H1 (cell line): ENCODE measurements around the gene PSPN. TPM values are rescaled to one million over a fixed set of nuclear protein-coding genes. Genes with fewer than 3 reads are reported as not detected.

ENCODE experiments used
- CTCF ChIA-PET: fragments of 300-600 bp; sonication (Branson Sonifier 250); formaldehyde crosslinking; loops from one replicate; lab custom pipeline; 2021; ENCODE audit not compliant: partially characterized antibody; lab: Charles Lee
- POLR2A ChIA-PET: fragments of 300-600 bp; sonication (Branson Sonifier 250); formaldehyde crosslinking; loops from one replicate; lab custom pipeline; 2021; ENCODE audit warnings: inconsistent platforms; ENCODE audit not compliant: partially characterized antibody; lab: Charles Lee
- DNase-seq, 2 experiments: peaks; one replicate each; pipeline versions ENCODE4 v3.0.0 to v3.0.0-alpha.2; 2010 to 2022; ENCODE audit warnings: low spot score in 2 of 2, low read depth in 1 of 2, mixed read lengths in 1 of 2
- FAIRE-seq: peaks from 2 replicates; lab custom pipeline; 2011; peaks lifted over from hg19 to GRCh38; lab: Jason Lieb, UNC
- H2AFZ ChIP-seq: 2 replicates; pipeline ENCODE4 v1.8.1; 2012; ENCODE audit warnings: low read length, inconsistent platforms
- H2AK5ac ChIP-seq: 2 replicates; pipeline ENCODE4 v1.6.1; 2013; ENCODE audit warnings: low read depth, low read length
- H2BK120ac ChIP-seq: replicated peaks from 2 replicates; pipeline ENCODE3; 2013; ENCODE audit warnings: low read depth, low read length, inconsistent platforms
- H2BK12ac ChIP-seq: 2 replicates; pipeline ENCODE4 v1.6.1; 2013; ENCODE audit warnings: low read depth, low read length
- H2BK15ac ChIP-seq: 2 replicates; pipeline ENCODE4 v1.6.1; 2013; ENCODE audit warnings: low read length
- H2BK20ac ChIP-seq: 2 replicates; pipeline ENCODE4 v1.6.1; 2013; ENCODE audit warnings: low read length
- H2BK5ac ChIP-seq: 2 replicates; pipeline ENCODE4 v1.6.1; 2013; ENCODE audit warnings: low read depth, low read length
- H3K14ac ChIP-seq: 2 replicates; pipeline ENCODE4 v1.6.1; 2013; ENCODE audit warnings: inconsistent platforms; ENCODE audit not compliant: insufficient read length
- H3K18ac ChIP-seq: 2 replicates; pipeline ENCODE4 v1.6.1; 2013; ENCODE audit warnings: low read length; ENCODE audit errors: extremely low read depth
- H3K23ac ChIP-seq: 2 replicates; pipeline ENCODE4 v1.6.1; 2013; ENCODE audit warnings: inconsistent platforms; ENCODE audit not compliant: insufficient read length
- H3K23me2 ChIP-seq: 2 replicates; pipeline ENCODE4 v1.6.1; 2013; ENCODE audit warnings: low read depth, low read length
- H3K27ac ChIP-seq: 2 replicates; pipeline ENCODE4 v1.6.1; 2011; ENCODE audit warnings: low read depth, low read length, inconsistent platforms
- H3K27me3 ChIP-seq, 4 experiments: replicated peaks in 1 of 4; 1 replicate in 1 of 4; 2 replicates in 3 of 4; pipeline versions ENCODE4 v1.6.1 to v1.8.1; 2011 to 2013; ENCODE audit warnings: low read length in 3 of 4, mild to moderate bottlenecking in 3 of 4, inconsistent platforms in 2 of 4, mixed read lengths in 2 of 4, moderate library complexity in 1 of 4; ENCODE audit not compliant: control insufficient read depth in 3 of 4, insufficient read depth in 3 of 4; ENCODE audit errors: extremely low read depth in 1 of 4
- H3K36me3 ChIP-seq, 4 experiments: 2 replicates each; pipeline versions ENCODE4 v1.6.1 to v1.8.1; 2011 to 2013; ENCODE audit warnings: mild to moderate bottlenecking in 4 of 4, low read length in 3 of 4, moderate library complexity in 2 of 4, control low read depth in 1 of 4, inconsistent platforms in 1 of 4; ENCODE audit not compliant: insufficient read depth in 4 of 4, control insufficient read depth in 2 of 4
- H3K4ac ChIP-seq: replicated peaks from 2 replicates; pipeline ENCODE3; 2013; ENCODE audit warnings: low read length, low read depth, mixed read lengths, inconsistent platforms; ENCODE audit not compliant: insufficient read length
- H3K4me1 ChIP-seq, 4 experiments: replicated peaks in 1 of 4; 1 replicate in 1 of 4; 2 replicates in 3 of 4; pipeline versions ENCODE4 v1.6.1 to v1.8.1; 2011 to 2013; ENCODE audit warnings: low read length in 3 of 4, inconsistent platforms in 2 of 4, mixed read lengths in 1 of 4; ENCODE audit not compliant: insufficient read depth in 4 of 4, control insufficient read depth in 3 of 4
- H3K4me2 ChIP-seq, 2 experiments: 2 replicates each; pipeline versions ENCODE4 v1.6.1 to v1.8.1; 2011 to 2013; ENCODE audit warnings: low read depth in 2 of 2, low read length in 2 of 2, control low read depth in 1 of 2, inconsistent platforms in 1 of 2, mild to moderate bottlenecking in 1 of 2; ENCODE audit not compliant: insufficient read depth in 1 of 2
- H3K4me3 ChIP-seq, 4 experiments: fragments of 200-600, 300-600 bp in 1 of 4; sonication (generic), shearing (Covaris generic), sonication (Bioruptor Twin) in 1 of 4; 2 replicates each; pipeline versions ENCODE4 v1.5.1 to v1.8.1; 2011 to 2016; ENCODE audit warnings: low read length in 4 of 4, low read depth in 3 of 4, control low read depth in 2 of 4, inconsistent platforms in 2 of 4, mild to moderate bottlenecking in 2 of 4, mixed read lengths in 1 of 4, moderate library complexity in 1 of 4; ENCODE audit not compliant: insufficient read depth in 2 of 4; ENCODE audit errors: extremely low read depth in 1 of 4
- H3K56ac ChIP-seq: replicated peaks from 2 replicates; pipeline ENCODE3; 2013; ENCODE audit warnings: low read depth, mild to moderate bottlenecking, mixed read lengths, low read length, inconsistent platforms; ENCODE audit not compliant: insufficient read length
- H3K79me1 ChIP-seq: 2 replicates; pipeline ENCODE4 v1.6.1; 2013; ENCODE audit warnings: low read depth, low read length, control low read depth
- H3K79me2 ChIP-seq, 2 experiments: 2 replicates each; pipeline versions ENCODE4 v1.6.1 to v1.8.1; 2012 to 2013; ENCODE audit warnings: low read length in 2 of 2, mild to moderate bottlenecking in 2 of 2, inconsistent platforms in 1 of 2; ENCODE audit not compliant: insufficient read depth in 2 of 2, control insufficient read depth in 1 of 2
- H3K9ac ChIP-seq, 4 experiments: replicated peaks in 1 of 4; 1 replicate in 1 of 4; 2 replicates in 3 of 4; pipeline versions ENCODE4 v1.6.1 to v1.8.1; 2011 to 2013; ENCODE audit warnings: low read depth in 3 of 4, low read length in 3 of 4, control low read depth in 2 of 4, mild to moderate bottlenecking in 2 of 4, moderate library complexity in 2 of 4, inconsistent platforms in 1 of 4; ENCODE audit errors: extremely low read depth in 1 of 4
- H3K9me3 ChIP-seq, 2 experiments: 2 replicates each; pipeline versions ENCODE4 v1.6.1 to v1.8.1; 2012 to 2013; ENCODE audit warnings: mild to moderate bottlenecking in 2 of 2, moderate library complexity in 2 of 2, control low read depth in 1 of 2, inconsistent platforms in 1 of 2, low read depth in 1 of 2, low read length in 1 of 2, mixed read lengths in 1 of 2; ENCODE audit not compliant: insufficient read depth in 2 of 2
- H4K20me1 ChIP-seq, 2 experiments: replicated peaks in 1 of 2; 2 replicates each; pipeline versions ENCODE3 to v1.8.1; 2011 to 2013; ENCODE audit warnings: inconsistent platforms in 2 of 2, low read length in 2 of 2, mild to moderate bottlenecking in 1 of 2; ENCODE audit not compliant: insufficient read depth in 2 of 2, control insufficient read depth in 1 of 2
- H4K5ac ChIP-seq: 2 replicates; pipeline ENCODE4 v1.6.1; 2013; ENCODE audit warnings: low read length, low read depth, mixed read lengths, inconsistent platforms; ENCODE audit not compliant: insufficient read length
- H4K8ac ChIP-seq: 2 replicates; pipeline ENCODE4 v1.8.0; 2013; ENCODE audit warnings: mild to moderate bottlenecking, moderate library complexity, low read length, inconsistent platforms; ENCODE audit not compliant: insufficient read depth; ENCODE audit errors: extremely low read depth
- H4K91ac ChIP-seq: replicated peaks from 2 replicates; pipeline ENCODE3; 2013; ENCODE audit warnings: low read length, mixed read lengths, inconsistent platforms; ENCODE audit not compliant: insufficient read length
- BRCA1 ChIP-seq: IDR thresholded peaks from 2 replicates; pipeline ENCODE4 v1.6.1; 2012; ENCODE audit warnings: low read depth, low read length, improper control_type of control experiment
- CBX8 ChIP-seq: fragments of 300-800, 300-1000 bp; sonication (generic); IDR thresholded peaks from 2 replicates; pipeline ENCODE4 v1.7.1; 2016; ENCODE audit warnings: low read depth, low read length, borderline replicate concordance
- HDAC6 ChIP-seq: IDR thresholded peaks from one replicate; pipeline ENCODE4 v1.7.1; 2012; ENCODE audit warnings: low read depth, mild to moderate bottlenecking, inconsistent platforms, low read length, moderate library complexity
- JUN ChIP-seq: IDR thresholded peaks from 2 replicates; pipeline ENCODE4 v1.6.1; 2011; ENCODE audit warnings: low read depth, mild to moderate bottlenecking, improper control_type of control experiment, low read length
- RBBP5 ChIP-seq: IDR thresholded peaks from 2 replicates; pipeline ENCODE4 v1.7.1; 2012; ENCODE audit warnings: low read depth, mild to moderate bottlenecking, inconsistent platforms, low read length, moderate library complexity, borderline replicate concordance
- RNF2 ChIP-seq: fragments of 200-900, 300-1000 bp; sonication (generic); IDR thresholded peaks from 2 replicates; pipeline ENCODE4 v1.7.1; 2016; ENCODE audit warnings: borderline replicate concordance, low read depth, mild to moderate bottlenecking, antibody characterized with exemption, low read length; ENCODE audit not compliant: poor library complexity, severe bottlenecking; ENCODE audit errors: missing control alignments
- SRF ChIP-seq: IDR thresholded peaks from 2 replicates; pipeline ENCODE4 v1.6.1; 2011; ENCODE audit warnings: mild to moderate bottlenecking, low read depth, low read length, moderate library complexity
- SUZ12 ChIP-seq: fragments of 200-600 bp; sonication (generic); IDR thresholded peaks from 2 replicates; pipeline ENCODE4 v1.6.1; 2012; ENCODE audit warnings: mild to moderate bottlenecking, inconsistent platforms, low read length, moderate library complexity, mixed read lengths
- TEAD4 ChIP-seq: IDR thresholded peaks from 2 replicates; pipeline ENCODE4 v1.6.1; 2012; ENCODE audit warnings: low read depth, low read length, inconsistent platforms, mixed read lengths
- USF2 ChIP-seq: IDR thresholded peaks from 2 replicates; pipeline ENCODE4 v1.6.1; 2011; ENCODE audit warnings: low read length, improper control_type of control experiment
- WGBS, 2 experiments: shearing (Covaris generic) in 1 of 2; methylation state at CpG; one replicate each; pipeline versions ENCODE4 v1.1.6 to v1.1.7; 2013 to 2015; ENCODE audit warnings: low lambda C conversion rate in 2 of 2, mixed read lengths in 2 of 2, inconsistent platforms in 1 of 2, low coverage in 1 of 2, missing lambda C conversion rate in 1 of 2; ENCODE audit not compliant: insufficient replicate concordance in 2 of 2, insufficient coverage in 1 of 2, insufficient read length in 1 of 2; ENCODE audit errors: extremely low coverage in 1 of 2, missing lambda C conversion rate in 1 of 2; 5-methylcytosine and 5-hydroxymethylcytosine counted together
- polyA plus RNA-seq, 7 experiments: library from polyadenylated mRNA; depleted of rRNA in 3 of 7; stranded (reverse) in 5 of 7; unstranded in 2 of 7; fragments of >200 nt in 5 of 7; fragments of 200-250 nt in 2 of 7; gene quantifications; 1 replicate in 5 of 7; 2 replicates in 1 of 7; 4 replicates in 1 of 7; pipeline versions ENCODE4 v1.2.1 to v1.2.3, GENCODE V29; 2011 to 2013; ENCODE audit warnings: missing spikeins in 2 of 7, mixed read lengths in 2 of 7
- total RNA-seq: library from RNA; stranded (reverse); fragmentation: NEBNext Ultra II Directional; extraction: Animal tissue kit (Norgen Biotek cat#: 25700); gene quantifications from 2 replicates; pipeline ENCODE4 v1.2.1, GENCODE V29; 2021

The PSPN gene
- total and polyA plus RNA-seq, 2 of the 8 experiments (the other 6 are each of a cell fraction or from before 2014, with no cell fraction given) = 1.0 to 2.1 TPM

GRCh38 chr19:6415591-6416190 lies 40.0 kb upstream of the PSPN start:
- H3K4me1 ChIP-seq = peaks cover 0 to 12% (median 6%) of the 10 kb centered on the region in 4 experiments; a peak in 6 of 7 replicates
- H3K9me3 ChIP-seq = no peaks in the 10 kb centered on the region
- H3K4me3 ChIP-seq = no peak overlapping the region
- H3K4me2 ChIP-seq = no peak overlapping the region
- H2BK20ac ChIP-seq = no peak overlapping the region
- CTCF ChIA-PET = interaction anchor here (1.4 kb wide), 1 partner anchor 197 kb away, joined by 3 read pairs; no protein-coding TSS in a partner anchor
- 92% methylated on average over 10 of the region's 32 CpGs; no CpG with 5 or more reads in 1 of the 2 experiments for WGBS, 2 experiments
- no peak overlapping the region for H3K18ac ChIP-seq
- peaks cover 18% of the 10 kb centered on the region for H3K79me1 ChIP-seq
- no peak overlapping the region for H4K8ac ChIP-seq
- no peak overlapping the region for H2BK5ac ChIP-seq
- H3K23ac ChIP-seq = no peak overlapping the region
- H2AK5ac ChIP-seq = no peak overlapping the region
- peaks cover 42 to 74% (median 62%) of the 10 kb centered on the region in 4 experiments for H3K36me3 ChIP-seq
- H3K27me3 ChIP-seq = no peaks in the 10 kb centered on the region
- no peak overlapping the region for H3K4ac ChIP-seq
- peaks cover 23 to 48% of the 10 kb centered on the region in 2 experiments for H4K20me1 ChIP-seq
- no peak for DNase-seq
- no peaks in the 10 kb centered on the region for H3K23me2 ChIP-seq
- H4K91ac ChIP-seq = no peak overlapping the region
- H4K5ac ChIP-seq = no peak overlapping the region
- no peak overlapping the region for H3K14ac ChIP-seq
- H3K79me2 ChIP-seq = peaks cover 0 to 34% of the 10 kb centered on the region in 2 experiments
- FAIRE-seq = no peak
- H3K9ac ChIP-seq = no peak overlapping the region
- no peak overlapping the region for H3K56ac ChIP-seq
- POLR2A ChIA-PET = interaction anchor here (1.2 to 1.6 kb wide), 2 partner anchors 10 to 18 kb away, joined by 4 to 5 read pairs; partner anchors contain the start of gene KHSRP
- H2BK12ac ChIP-seq = no peak overlapping the region
- no peak overlapping the region for H2AFZ ChIP-seq
- no peak overlapping the region for H3K27ac ChIP-seq
- H2BK15ac ChIP-seq = no peak overlapping the region
- TF ChIP-seq RBBP5 (no peak), TEAD4 (no peak), CBX8 (no peak), USF2 (no peak), HDAC6 (no peak), JUN (no peak), RNF2 (no peak), BRCA1 (no peak), SRF (no peak), SUZ12 (no peak)
- TF ChIP-seq, all 59 proteins: peak for 0
- no peak overlapping the region for H2BK120ac ChIP-seq
